Fibroblast of lung (primary cell): ENCODE results near the gene RTTN. TPM values are rescaled to one million over a fixed set of nuclear protein-coding genes. Genes with fewer than 3 reads are reported as not detected.

ENCODE experiments used
- DNase-seq, 2 donors: peaks; one replicate each; pipeline versions ENCODE4 v3.0.0 to v3.0.0-alpha.2; 2010; ENCODE audit warnings: low read depth in 2 of 2
- H2AFZ ChIP-seq: 2 replicates; pipeline ENCODE4 v1.5.1; 2012; ENCODE audit warnings: low read length, control low read depth, inconsistent platforms
- H3K27ac ChIP-seq: 2 replicates; pipeline ENCODE4 v1.5.1; 2011; ENCODE audit warnings: low read length, control low read depth; ENCODE audit not compliant: insufficient read depth
- H3K27me3 ChIP-seq: 2 replicates; pipeline ENCODE4 v1.5.1; 2011; ENCODE audit warnings: mild to moderate bottlenecking, low read length; ENCODE audit not compliant: control insufficient read depth, insufficient read depth
- H3K36me3 ChIP-seq: 2 replicates; pipeline ENCODE4 v1.5.1; 2011; ENCODE audit warnings: low read length; ENCODE audit not compliant: control insufficient read depth, insufficient read depth
- H3K4me1 ChIP-seq: 2 replicates; pipeline ENCODE4 v1.5.1; 2011; ENCODE audit warnings: low read length; ENCODE audit not compliant: control insufficient read depth, insufficient read depth; ENCODE audit errors: extremely low read depth
- H3K4me2 ChIP-seq: 2 replicates; pipeline ENCODE4 v1.5.1; 2011; ENCODE audit warnings: low read length, control low read depth; ENCODE audit not compliant: insufficient read depth; ENCODE audit errors: extremely low read depth
- H3K4me3 ChIP-seq, 4 experiments: fragments of 200-600 bp in 1 of 4; sonication (generic) in 1 of 4; replicated peaks in 1 of 4; 2 replicates each; pipeline ENCODE4 v1.5.1; 2011 to 2016; ENCODE audit warnings: low read length in 4 of 4, low read depth in 3 of 4, mild to moderate bottlenecking in 3 of 4, control low read depth in 2 of 4, inconsistent platforms in 1 of 4, mixed read lengths in 1 of 4; ENCODE audit not compliant: insufficient read depth in 1 of 4; ENCODE audit errors: control extremely low read depth in 1 of 4
- H3K79me2 ChIP-seq: 2 replicates; pipeline ENCODE4 v1.5.1; 2012; ENCODE audit warnings: mild to moderate bottlenecking, low read length, inconsistent platforms; ENCODE audit not compliant: control insufficient read depth, insufficient read depth
- H3K9ac ChIP-seq: 2 replicates; pipeline ENCODE4 v1.5.1; 2011; ENCODE audit warnings: mild to moderate bottlenecking, low read length, control low read depth; ENCODE audit not compliant: insufficient read depth
- H3K9me3 ChIP-seq: 2 replicates; pipeline ENCODE4 v1.5.1; 2012; ENCODE audit warnings: low read depth, low read length; ENCODE audit not compliant: control insufficient read depth, insufficient read depth
- H4K20me1 ChIP-seq: 2 replicates; pipeline ENCODE4 v1.5.1; 2011; ENCODE audit warnings: low read length; ENCODE audit not compliant: control insufficient read depth, insufficient read depth; ENCODE audit errors: extremely low read depth
- EZH2 ChIP-seq: IDR thresholded peaks from 2 replicates; pipeline ENCODE4 v1.5.1; 2012; ENCODE audit warnings: low read length, control low read depth, mild to moderate bottlenecking; ENCODE audit errors: missing control alignments
- polyA plus RNA-seq, 2 donors: library from polyadenylated mRNA; depleted of rRNA in 1 of 2; stranded (reverse) in 1 of 2; unstranded in 1 of 2; fragments of >200 nt; gene quantifications; 2 replicates each; pipeline ENCODE4 v1.2.1, GENCODE V29; 2011 to 2012; ENCODE audit warnings: missing spikeins in 1 of 2
- total RNA-seq: library from RNA; depleted of rRNA; stranded (reverse); fragments of >200 nt; gene quantifications from 2 replicates; pipeline ENCODE4 v1.2.1, GENCODE V29; 2014
- TF ChIP-seq, protein P1 (sequence below), 2 donors: IDR thresholded peaks in 1 of 2; conservative IDR thresholded peaks in 1 of 2; 1 replicate in 1 of 2; 2 replicates in 1 of 2; pipeline ENCODE4 v1.5.1; 2011 to 2012; ENCODE audit warnings: low read length in 2 of 2, control low read depth in 1 of 2, inconsistent platforms in 1 of 2, low read depth in 1 of 2, mild to moderate bottlenecking in 1 of 2

RTTN gene
- total and polyA plus RNA-seq, 2 donors (not counting 1 experiment from before 2014, with no cell fraction given), result 5.4 to 19.0 TPM

DNA sequence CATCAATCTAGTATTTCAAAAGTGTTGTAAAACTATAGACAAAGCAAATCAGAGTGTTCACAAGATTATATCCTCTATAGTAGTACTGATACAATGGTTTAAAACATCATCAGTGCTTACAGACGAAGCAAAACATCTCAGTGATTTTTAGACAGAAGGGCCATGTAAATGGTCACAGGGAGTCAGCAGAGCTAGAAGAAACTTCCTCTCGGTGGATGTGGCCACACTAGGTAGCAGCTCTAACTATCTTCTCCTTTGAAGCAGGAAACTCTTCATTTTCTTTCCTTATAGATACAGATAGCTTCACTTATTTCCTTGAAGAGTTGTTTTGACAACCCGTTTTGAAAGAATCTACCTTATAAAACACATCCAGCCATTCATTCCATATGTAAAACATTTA lies 177.4 kb downstream of the RTTN start:
- Histone ChIP-seq H4K20me1 (no peaks in the 10 kb centered on the region), H3K36me3 (peaks cover 3% of the 10 kb centered on the region), H2AFZ (no peak overlapping the region), H3K27ac (no peak overlapping the region), H3K9me3 (no peaks in the 10 kb centered on the region), H3K4me3 (no peak overlapping the region), H3K4me1 (no peaks in the 10 kb centered on the region), H3K9ac (no peak overlapping the region), H3K27me3 (no peaks in the 10 kb centered on the region), H3K79me2 (no peaks in the 10 kb centered on the region), H3K4me2 (no peak overlapping the region)
- no peak for DNase-seq
- TF ChIP-seq EZH2, result no peak
- TF ChIP-seq, protein P1, sequence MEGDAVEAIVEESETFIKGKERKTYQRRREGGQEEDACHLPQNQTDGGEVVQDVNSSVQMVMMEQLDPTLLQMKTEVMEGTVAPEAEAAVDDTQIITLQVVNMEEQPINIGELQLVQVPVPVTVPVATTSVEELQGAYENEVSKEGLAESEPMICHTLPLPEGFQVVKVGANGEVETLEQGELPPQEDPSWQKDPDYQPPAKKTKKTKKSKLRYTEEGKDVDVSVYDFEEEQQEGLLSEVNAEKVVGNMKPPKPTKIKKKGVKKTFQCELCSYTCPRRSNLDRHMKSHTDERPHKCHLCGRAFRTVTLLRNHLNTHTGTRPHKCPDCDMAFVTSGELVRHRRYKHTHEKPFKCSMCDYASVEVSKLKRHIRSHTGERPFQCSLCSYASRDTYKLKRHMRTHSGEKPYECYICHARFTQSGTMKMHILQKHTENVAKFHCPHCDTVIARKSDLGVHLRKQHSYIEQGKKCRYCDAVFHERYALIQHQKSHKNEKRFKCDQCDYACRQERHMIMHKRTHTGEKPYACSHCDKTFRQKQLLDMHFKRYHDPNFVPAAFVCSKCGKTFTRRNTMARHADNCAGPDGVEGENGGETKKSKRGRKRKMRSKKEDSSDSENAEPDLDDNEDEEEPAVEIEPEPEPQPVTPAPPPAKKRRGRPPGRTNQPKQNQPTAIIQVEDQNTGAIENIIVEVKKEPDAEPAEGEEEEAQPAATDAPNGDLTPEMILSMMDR (conservative IDR thresholded peaks at IDR 0.05 in 1 of 2, IDR thresholded peaks at IDR 0.05 in 1 of 2; ENCODE audit: low read depth in 1 of 2, low read length in 2 of 2), result no peak

DNA sequence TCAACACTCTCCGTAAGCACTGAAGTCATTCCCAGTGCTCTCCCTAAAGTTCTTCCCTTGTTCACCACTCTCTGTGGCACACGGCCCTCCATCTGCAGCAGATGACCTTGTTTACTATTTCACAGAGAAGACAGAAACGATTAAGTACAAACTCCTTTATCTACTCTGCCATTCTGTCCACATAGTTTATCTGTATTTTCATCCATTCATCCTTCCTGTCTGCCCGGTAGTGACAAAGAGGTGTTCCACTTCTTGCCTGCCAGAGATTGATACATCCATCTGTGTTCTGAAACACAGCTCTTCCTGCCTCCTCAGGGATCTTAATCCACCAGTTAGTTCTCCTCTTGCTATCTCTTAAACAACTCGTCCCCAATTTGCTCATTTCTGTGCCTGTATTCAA lies 179.9 kb downstream of the RTTN start:
- no peaks in the 10 kb centered on the region for H3K79me2 ChIP-seq
- H3K4me1 ChIP-seq, result no peaks in the 10 kb centered on the region
- no peak for TF ChIP-seq EZH2
- TF ChIP-seq, protein P1 (conservative IDR thresholded peaks at IDR 0.05 in 1 of 2, IDR thresholded peaks at IDR 0.05 in 1 of 2; ENCODE audit: low read depth in 1 of 2, low read length in 2 of 2), result no peak
- H3K27me3 ChIP-seq, result no peaks in the 10 kb centered on the region
- no peak overlapping the region for H3K4me3 ChIP-seq
- DNase-seq, result no peak
- H3K4me2 ChIP-seq, result no peak overlapping the region
- H4K20me1 ChIP-seq, result no peaks in the 10 kb centered on the region
- H3K27ac ChIP-seq, result no peak overlapping the region
- no peak overlapping the region for H3K9ac ChIP-seq
- H3K9me3 ChIP-seq, result no peaks in the 10 kb centered on the region
- H3K36me3 ChIP-seq, result peaks cover 3% of the 10 kb centered on the region
- H2AFZ ChIP-seq, result no peak overlapping the region

DNA sequence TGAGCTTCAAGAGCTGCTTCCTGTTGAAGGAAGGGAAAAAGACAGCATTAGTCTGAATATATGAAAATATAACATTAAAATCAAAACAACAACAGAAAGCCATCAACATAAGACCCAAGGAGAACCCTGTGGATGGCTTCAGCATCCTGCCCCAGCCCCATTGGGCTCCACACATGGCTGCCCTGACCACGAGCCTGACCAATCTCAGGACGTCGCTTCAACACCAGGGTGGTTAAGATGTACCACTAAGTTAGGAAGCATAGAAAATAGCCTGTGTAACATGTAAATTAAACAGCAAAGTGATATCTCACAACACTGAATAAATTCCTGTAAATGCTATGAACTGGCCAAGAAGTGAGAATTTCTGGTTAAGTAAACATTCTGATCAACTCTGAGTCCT lies 180.7 kb downstream of the RTTN start:
- TF ChIP-seq EZH2, result no peak
- TF ChIP-seq, protein P1 (conservative IDR thresholded peaks at IDR 0.05 in 1 of 2, IDR thresholded peaks at IDR 0.05 in 1 of 2; ENCODE audit: low read depth in 1 of 2, low read length in 2 of 2), result no peak
- H3K4me1 ChIP-seq, result no peaks in the 10 kb centered on the region
- H3K27me3 ChIP-seq, result no peaks in the 10 kb centered on the region
- no peak overlapping the region for H2AFZ ChIP-seq
- no peak overlapping the region for H3K4me2 ChIP-seq
- DNase-seq, result no peak
- H3K27ac ChIP-seq, result no peak overlapping the region
- H3K36me3 ChIP-seq, result peaks cover 3% of the 10 kb centered on the region
- no peaks in the 10 kb centered on the region for H4K20me1 ChIP-seq
- H3K9me3 ChIP-seq, result no peaks in the 10 kb centered on the region
- H3K9ac ChIP-seq, result no peak overlapping the region
- no peaks in the 10 kb centered on the region for H3K79me2 ChIP-seq
- H3K4me3 ChIP-seq, result no peak overlapping the region
